Measurements from ENCODE around the gene NRSN2.
"Not testable (repeated sequence)": the region's sequence is repeated elsewhere in the genome, so short reads cannot be mapped to it uniquely, and the experiment has no call there.

NRSN2 gene

GRCh38 chr20:377578-377977, 30.7 kb downstream of the NRSN2 start:
- DNase-seq: not testable (repeated sequence)

DNA sequence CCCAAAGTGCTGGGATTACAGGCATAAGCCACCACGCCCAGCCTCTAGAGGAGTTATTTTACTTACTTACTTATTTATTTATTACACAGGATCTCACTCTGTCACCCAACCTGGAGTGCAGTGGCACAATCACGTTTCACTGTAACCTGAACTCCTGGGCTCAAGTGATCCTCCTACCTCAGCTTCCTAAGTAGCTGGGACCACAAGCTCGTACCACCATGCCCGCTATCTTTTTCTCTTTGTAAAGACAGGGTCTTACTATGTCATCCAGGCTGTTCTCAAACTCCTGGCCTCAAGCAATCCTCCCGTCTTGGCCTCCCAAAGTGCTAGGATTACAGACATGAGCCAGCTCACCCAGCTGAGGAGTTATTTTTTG, 32.0 kb downstream of the NRSN2 start:
- no peak for DNase-seq

GRCh38 chr20:380763-381580, 34.1 kb downstream of the NRSN2 start:
- no peak for DNase-seq

DNA sequence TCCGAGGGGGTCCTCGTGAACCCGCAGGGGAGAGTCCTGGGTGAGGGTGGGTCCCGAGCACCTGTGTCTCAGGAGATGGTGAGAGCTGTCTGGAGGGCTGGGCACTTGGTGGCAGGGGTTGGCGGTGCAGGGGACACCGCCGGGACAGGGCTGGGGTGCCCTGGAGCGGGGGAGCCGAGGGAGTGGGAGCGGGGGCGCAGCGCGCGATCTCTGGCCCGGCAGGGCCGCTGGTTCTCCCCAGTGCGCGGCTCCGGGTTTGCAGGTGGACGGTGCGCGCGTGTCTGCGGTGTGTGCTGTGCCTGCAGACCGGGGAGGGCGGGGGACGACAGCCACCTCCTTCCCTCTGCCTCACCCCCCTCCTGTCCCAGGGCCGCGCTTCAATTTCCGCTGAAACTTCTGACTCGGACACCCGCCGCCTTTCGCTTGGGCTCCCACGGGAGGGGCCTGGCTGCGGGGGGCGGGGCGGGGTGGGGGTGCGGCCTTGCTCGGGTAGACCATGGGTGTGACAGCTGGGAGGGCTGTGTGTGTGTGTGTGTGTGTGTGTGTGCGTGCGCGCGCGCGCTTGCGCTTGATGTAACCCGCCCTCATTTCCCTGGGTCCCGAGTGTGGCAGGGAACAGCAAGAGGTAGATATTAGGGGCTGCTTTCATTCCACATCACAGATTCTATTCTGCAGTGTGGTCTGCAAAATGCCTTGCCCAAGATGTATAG, 34.8 kb downstream of the NRSN2 start:
- no peak for DNase-seq

- no peak for DNase-seq
These were observed 35.6 kb downstream of the NRSN2 start for GRCh38 chr20:382291-383115.

DNA sequence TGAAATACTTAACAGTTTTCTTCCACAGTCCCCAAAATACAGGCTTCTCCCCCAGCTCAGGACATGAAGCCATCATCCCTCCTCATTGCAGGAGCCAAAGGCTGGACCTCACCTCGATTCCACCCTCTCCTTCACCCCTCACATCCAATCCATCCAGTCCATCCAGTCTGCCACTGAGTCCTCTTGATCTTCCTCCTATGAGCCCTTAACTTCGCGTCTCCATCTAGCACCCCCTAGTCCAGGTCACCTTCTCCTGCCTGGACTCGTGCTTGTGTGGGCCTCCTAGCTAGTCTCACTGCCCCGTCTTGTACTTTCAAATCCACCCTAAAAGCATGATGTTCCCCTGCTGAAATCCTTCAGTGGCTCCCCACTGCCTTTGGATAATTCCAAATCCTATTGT, 37.0 kb downstream of the NRSN2 start:
- DNase-seq: no peak

DNA sequence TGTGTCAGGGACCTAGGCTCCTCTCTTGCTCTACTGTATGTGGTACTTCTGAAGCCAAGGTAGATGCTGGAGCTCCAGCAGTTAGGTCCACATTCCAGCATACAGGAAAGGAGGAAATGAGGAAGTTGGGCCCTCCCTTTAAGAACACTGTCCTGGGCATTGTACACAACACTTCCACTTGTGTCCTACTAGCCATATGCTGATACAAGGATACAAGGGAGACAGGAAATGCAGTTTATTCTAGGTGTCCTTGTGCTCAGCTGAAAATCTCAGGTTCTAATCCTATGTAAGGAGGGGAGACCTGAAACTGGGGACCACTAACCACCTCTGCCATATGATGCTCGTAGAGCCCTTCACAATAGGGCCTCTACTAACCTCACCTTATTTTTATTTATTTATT, 37.8 kb downstream of the NRSN2 start:
- no peak for DNase-seq

GRCh38 chr20:385448-385847, 38.5 kb downstream of the NRSN2 start:
- no peak for DNase-seq

DNA sequence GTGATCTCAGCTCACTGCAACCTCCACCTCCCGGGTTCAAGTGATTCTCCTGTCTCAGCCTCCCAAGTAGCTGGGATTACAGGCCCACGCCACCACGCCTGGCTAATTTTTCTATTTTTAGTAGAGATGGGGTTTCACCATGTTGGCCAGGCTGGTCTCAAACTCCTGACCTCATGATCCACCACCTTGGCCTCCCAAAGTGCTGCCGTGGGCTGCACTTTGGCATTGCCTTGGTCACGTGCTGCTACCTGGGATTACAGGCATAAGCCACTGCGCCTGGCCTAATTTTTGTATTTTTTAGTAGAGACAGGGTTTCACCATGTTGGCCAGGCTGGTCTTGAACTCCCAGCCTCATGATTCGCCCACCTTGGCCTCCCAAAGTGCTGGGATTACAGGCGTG, 39.7 kb downstream of the NRSN2 start:
- not testable (repeated sequence) for DNase-seq

DNA sequence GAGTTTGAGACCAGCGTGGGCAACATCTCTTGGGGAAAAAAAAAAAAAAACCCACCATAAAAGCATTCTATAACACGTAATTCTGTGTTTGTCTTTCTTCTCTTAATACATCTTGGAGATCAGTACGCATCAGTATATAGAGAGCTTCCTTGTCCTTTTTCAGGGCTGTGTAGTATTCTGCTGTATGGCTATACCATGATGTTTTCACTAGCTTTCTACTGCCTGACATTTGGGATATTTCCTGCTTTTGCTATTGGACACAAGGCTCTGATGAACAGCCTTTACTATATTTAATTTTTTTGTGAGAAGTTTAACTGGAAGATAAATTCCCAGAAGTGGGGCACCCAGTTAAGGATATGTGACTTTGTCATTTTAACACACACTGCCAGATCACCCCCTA, 40.6 kb downstream of the NRSN2 start:
- no peak for DNase-seq

DNA sequence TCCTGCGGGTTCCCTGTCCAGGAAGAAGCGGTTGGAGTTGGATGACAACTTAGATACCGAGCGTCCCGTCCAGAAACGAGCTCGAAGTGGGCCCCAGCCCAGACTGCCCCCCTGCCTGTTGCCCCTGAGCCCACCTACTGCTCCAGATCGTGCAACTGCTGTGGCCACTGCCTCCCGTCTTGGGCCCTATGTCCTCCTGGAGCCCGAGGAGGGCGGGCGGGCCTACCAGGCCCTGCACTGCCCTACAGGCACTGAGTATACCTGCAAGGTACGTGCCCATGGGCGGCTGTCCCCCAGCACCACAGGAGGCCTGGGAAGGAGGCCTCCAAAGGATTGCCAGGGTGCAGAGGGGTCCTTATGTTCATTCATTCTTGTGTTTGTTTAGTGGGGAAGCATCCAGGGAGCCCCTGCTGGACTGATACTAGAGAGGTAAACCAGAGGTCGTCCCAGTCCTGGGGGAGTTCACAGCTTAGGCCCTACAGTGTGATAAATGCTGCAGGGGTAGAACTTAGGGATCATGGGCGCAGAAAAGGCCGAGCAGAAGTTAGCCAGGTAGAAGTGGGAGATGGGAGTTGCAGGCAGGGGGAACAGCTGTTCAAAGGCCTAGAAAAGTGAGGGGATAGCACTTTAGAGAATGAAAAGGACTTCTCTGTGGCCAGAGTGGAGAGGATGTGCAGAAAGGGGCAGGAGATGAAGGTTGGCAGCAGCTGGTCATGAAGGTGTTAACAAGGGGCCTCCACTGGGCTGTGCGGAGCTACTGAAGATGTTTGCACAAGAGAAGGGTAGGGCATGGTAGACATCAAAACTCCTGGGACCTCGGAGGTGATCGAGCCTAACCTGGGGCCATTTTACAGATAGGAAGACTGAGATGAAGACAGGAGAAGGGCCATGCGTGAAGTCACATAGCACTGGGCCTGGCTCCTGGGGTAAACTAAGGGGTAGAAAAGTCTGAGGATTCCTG, 41.4 kb downstream of the NRSN2 start:
- DNase-seq: no peak

- DNase-seq: no peak
These were observed 42.3 kb downstream of the NRSN2 start for GRCh38 chr20:389220-389619.

- DNase-seq: no peak
These were observed 44.3 kb downstream of the NRSN2 start for GRCh38 chr20:391041-391711.

DNA sequence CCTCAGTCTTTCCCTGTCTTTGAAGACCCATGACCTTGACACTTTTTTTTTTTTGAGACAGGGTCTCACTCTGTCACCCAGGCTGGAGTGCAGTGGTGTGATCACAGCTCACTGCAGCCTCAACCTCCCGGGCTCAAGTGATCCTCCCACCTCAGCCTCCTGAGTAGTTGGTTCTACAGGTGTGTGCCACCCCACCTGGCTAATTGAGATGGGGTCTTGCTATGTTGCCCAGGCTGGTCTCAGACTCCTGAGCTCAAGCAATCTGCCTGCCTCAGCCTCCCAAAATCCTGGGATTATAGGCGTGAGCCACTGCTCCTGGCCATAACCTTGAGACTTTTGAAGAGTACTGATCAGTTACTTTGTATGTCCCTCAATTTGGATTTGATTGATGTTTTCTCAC, 46.4 kb downstream of the NRSN2 start:
- not testable (repeated sequence) for DNase-seq

- DNase-seq: no peak
These were observed 49.3 kb downstream of the NRSN2 start for GRCh38 chr20:396252-396618.

DNA sequence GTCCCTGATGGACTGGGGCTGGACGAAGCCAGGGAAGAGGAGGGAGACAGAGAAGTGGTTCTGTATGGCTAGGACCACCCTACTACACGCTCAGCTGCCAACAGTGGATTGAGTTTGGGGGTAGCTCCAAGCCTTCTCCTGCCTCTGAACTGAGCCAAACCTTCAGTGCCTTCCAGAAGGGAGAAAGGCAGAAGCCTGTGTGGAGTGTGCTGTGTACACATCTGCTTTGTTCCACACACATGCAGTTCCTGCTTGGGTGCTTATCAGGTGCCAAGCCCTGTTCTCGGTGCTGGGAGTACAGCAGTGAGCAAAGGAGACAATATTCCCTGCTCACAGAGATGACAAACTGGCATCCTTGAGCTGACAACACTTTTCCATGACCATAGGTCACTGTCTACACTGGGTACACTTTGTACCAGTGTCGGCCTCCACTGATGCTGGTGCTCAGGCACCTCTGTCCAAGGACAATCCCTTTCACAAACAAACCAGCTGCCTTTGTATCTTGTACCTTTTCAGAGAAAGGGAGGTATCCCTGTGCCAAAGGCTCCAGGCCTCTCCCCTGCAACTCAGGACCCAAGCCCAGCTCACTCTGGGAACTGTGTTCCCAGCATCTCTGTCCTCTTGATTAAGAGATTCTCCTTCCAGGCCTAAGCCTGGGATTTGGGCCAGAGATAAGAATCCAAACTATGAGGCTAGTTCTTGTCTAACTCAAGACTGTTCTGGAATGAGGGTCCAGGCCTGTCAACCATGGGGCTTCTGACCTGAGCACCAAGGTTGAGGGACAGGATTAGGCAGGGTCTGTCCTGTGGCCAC, 49.9 kb downstream of the NRSN2 start:
- no peak for DNase-seq

- DNase-seq: no peak
These were observed 50.7 kb downstream of the NRSN2 start for GRCh38 chr20:397432-398237.

DNA sequence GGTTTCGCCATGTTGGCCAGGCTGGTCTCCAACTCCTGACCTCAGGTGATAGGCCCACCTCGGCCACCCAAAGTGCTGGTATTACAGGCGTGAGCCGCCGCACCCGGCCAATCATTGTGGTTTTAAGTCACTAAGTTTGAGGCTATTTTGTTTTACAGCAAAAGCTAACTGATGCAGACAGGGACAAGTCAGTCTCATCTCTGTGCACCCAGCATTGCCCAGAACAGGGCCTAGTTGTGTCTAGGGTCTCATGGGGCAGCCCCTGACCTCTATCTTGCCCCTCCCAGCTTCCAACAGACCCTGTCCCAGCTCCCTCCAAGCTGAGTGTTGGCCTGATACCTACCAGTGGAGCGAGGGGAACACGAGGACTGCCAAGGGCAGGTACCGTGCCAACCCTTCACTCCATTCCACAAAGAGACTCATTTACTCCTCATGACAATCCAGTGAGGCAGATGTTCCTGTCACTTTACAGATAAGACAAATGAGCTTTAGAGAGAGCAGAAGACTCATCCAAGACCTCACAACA, 52.3 kb downstream of the NRSN2 start:
- no peak for DNase-seq

GRCh38 chr20:400128-400453, 53.2 kb downstream of the NRSN2 start:
- no peak for DNase-seq
